HL-60 (cell line): ENCODE results near the gene RAB8B.

ENCODE experiments used
- CTCF ChIP-seq: IDR thresholded peaks from one replicate; pipeline ENCODE4 v1.5.1; 2011; ENCODE audit warnings: low read length, control low read depth, inconsistent platforms; ENCODE audit not compliant: insufficient read depth
- GABPA ChIP-seq: IDR thresholded peaks from 2 replicates; pipeline ENCODE4 v1.6.1; 2012; ENCODE audit warnings: low read depth
- POLR2AphosphoS5 ChIP-seq: IDR thresholded peaks from 2 replicates; pipeline ENCODE4 v1.6.1; 2012; ENCODE audit warnings: low read depth
- SPI1 ChIP-seq: IDR thresholded peaks from 2 replicates; pipeline ENCODE4 v1.6.1; 2012; ENCODE audit warnings: low read depth, mild to moderate bottlenecking, borderline replicate concordance
- TF ChIP-seq, protein P1 (sequence below): IDR thresholded peaks from 2 replicates; pipeline ENCODE4 v1.6.1; 2012; ENCODE audit warnings: low read depth; ENCODE audit not compliant: insufficient replicate concordance

GRCh38 chr15:63180746-63181145 is 8.7 kb upstream of the RAB8B start:
- no peak for TF ChIP-seq CTCF
- TF ChIP-seq POLR2AphosphoS5 = no peak
- TF ChIP-seq, protein P1, sequence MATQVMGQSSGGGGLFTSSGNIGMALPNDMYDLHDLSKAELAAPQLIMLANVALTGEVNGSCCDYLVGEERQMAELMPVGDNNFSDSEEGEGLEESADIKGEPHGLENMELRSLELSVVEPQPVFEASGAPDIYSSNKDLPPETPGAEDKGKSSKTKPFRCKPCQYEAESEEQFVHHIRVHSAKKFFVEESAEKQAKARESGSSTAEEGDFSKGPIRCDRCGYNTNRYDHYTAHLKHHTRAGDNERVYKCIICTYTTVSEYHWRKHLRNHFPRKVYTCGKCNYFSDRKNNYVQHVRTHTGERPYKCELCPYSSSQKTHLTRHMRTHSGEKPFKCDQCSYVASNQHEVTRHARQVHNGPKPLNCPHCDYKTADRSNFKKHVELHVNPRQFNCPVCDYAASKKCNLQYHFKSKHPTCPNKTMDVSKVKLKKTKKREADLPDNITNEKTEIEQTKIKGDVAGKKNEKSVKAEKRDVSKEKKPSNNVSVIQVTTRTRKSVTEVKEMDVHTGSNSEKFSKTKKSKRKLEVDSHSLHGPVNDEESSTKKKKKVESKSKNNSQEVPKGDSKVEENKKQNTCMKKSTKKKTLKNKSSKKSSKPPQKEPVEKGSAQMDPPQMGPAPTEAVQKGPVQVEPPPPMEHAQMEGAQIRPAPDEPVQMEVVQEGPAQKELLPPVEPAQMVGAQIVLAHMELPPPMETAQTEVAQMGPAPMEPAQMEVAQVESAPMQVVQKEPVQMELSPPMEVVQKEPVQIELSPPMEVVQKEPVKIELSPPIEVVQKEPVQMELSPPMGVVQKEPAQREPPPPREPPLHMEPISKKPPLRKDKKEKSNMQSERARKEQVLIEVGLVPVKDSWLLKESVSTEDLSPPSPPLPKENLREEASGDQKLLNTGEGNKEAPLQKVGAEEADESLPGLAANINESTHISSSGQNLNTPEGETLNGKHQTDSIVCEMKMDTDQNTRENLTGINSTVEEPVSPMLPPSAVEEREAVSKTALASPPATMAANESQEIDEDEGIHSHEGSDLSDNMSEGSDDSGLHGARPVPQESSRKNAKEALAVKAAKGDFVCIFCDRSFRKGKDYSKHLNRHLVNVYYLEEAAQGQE = no peak
- TF ChIP-seq GABPA = no peak
- no peak for TF ChIP-seq SPI1
